Kidney glomerular epithelial cell (primary cell): Measurements from ENCODE around the gene ZNF532.
"Not testable (repeated sequence)": the region's sequence is repeated elsewhere in the genome, so short reads cannot be mapped to it uniquely, and the experiment has no call there.

Experiments used
- DNase-seq: peaks from one replicate; lab custom pipeline; 2025; lab: John Stamatoyannopoulos, UW

Gene ZNF532

DNA sequence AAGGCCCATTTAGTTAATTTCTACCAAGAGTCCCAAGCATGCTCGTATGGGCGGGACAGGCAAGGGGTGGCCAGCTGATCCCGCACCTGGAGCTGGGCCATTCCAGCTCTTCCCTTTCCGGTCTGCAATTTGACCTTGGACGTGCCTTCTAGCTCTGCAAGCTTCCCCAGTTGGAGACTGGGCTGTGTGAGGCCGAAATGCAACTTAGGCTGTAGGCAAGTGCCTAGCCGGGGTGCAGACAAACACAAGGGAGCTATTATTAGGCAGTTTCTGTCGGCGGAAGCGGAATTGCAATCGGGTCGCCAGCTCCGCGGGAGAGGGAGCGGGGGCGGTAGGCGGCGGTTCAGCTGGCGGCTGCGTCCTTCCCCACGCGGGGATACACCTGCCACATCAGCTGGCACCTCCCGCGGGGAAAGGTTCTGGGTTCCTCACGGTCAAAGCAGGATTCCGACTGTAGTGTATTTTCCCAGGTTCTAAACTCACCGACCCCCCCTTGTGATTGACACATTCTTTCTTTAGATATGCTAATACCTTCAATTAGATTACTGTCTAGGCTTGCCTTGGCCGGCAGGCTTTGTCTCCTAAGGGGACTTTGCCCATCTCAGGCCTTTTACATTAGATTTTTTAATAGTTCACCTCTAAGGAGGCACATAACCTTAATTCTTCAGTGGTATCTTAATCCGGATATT, 17.1 kb upstream of the ZNF532 start:
- no peak for DNase-seq

DNA sequence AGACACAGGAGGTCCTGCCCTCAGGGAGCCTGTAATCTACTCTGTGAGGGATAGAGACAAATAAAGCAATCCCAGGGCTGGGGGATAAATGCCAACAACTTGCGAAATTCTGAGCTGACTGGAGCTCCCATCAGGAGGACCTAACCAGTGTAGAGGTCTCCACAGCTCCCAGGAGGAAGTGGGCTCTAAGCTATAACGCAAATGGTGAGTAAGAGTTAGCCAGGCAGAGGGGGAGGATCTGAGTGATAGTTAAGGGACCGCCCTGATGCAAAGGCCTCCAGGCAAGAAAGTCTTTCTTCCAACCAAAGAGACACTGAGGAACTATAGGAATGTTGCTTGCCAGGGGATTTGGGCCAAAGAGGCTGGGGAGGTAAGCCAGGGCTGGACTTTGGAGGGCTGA, 16.0 kb upstream of the ZNF532 start:
- no peak for DNase-seq

DNA sequence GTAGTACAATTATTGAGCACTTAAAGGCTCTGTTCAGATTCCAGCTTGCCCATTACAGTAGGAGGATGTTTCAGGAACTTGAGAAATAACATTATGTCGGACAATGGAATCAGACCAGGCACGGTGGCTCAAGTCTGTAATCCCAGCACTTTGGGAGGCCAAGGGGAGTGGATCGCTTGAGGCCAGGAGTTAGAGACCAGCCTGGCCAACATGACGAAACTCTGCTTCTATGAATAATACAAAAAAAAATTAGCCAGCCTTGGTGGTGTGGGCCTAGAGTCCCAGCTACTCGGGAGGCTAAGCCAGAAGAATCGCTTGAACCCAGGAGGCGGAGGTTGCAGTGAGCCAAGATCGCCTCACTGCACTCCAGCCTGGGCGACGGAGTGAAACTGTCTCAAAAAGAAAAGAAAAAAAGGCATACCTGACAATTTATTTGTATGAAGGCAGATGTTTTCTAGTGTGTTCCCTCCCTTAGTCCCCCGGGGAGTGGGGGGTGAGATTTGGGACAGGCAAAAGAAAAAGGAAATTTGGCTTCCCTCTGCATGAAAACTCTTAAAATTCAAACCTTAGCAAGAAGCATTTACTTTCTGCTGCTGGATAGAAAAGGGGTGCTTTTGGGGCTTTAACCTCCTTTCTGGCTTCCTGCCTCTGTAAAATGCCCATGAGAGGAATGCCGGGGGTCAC, 13.7 kb upstream of the ZNF532 start:
- DNase-seq: no peak

DNA sequence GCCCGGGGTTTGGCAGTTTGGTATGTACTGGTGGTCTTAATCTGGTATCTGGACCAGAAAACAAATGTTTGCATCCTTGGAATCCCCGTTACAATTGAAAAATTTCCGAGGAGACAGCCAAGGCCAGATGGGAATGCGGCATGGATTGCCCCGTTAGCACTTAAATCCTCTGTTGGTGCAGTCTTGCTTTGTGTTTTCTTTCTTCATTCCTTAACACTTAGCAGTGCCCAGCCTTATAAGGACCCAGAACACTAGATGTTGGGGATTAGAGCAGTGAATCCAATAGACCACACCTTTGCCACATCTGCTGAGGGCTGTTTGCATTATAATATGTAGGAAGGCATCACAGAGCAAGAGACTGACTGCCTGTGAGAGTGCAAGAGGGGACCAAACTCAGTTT, 12.8 kb upstream of the ZNF532 start:
- DNase-seq: no peak

DNA sequence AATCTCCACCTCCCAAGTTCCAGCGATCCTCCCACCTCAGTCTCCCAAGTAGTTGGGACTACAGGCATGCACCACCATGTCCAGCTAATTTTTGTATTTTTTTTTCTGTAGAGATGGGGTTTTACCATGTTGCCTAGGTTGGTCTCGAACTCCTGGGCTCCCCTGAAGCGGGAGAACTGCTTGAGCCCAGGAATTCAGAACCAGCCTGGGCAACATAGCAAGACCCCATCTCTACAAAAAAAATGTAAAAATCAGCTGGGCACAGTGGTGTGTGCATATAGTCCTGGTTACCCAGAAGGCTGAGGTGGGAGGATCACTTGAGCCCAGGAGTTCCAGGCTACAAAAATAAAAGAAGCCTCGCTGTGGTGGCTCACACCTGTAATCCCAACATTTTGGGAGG, 12.0 kb upstream of the ZNF532 start:
- no peak for DNase-seq

DNA sequence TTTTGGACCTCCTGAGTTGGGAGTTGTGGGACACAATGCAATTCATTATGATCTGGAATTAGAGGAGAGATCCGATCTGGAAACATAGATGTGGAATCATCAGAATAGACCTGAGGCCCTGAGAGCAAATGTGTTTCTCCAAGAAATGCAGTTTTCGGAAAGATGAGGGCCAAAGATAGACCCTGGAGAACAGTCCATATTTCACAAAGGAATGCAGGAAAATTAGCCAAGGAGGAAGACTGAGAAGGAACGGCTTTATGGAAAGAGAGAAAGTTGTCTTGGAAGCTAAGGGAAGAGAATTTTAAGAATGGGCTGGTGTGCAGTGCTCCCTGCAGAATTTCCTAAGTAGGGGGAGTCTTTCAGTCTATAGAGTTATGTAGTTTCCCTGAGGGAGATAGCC, 11.1 kb upstream of the ZNF532 start:
- no peak for DNase-seq

DNA sequence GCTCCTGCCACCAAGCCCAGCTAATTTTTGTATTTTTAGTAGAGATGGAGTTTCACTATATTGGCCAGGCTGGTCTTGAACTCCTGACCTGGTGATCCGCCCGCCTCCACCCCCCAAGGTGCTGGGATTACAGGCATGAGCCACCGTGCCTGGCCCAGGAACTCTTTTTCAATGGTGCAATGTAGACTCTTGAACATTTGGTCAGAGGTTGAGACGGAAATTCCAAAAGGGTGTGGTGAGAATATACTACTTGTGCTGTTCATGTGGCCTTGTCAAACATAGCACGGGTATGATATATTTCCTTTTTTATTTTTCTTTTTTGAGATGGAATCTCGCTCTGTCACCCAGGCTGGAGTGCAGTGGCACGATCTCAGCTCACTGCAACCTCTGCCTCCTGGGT, 9.2 kb upstream of the ZNF532 start:
- DNase-seq: not testable (repeated sequence)

DNA sequence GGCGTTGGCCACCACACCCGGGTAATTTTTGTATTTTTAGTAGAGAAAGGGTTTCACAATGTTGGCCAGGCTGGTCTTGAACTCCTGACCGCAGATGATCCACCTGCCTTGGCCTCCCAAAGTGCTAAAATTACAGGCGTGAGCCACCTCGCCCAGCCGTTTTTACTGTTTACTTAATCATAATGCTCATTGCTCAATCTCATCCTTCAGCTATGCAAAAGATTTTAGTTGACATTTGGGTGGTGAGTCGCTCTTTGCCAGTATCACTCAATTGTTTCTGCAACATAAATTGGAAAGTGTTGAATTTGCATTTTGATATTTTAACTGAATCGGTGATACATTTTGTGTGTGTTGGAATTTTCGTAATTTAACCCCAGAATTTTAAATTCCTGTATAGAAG, 7.8 kb upstream of the ZNF532 start:
- no peak for DNase-seq

DNA sequence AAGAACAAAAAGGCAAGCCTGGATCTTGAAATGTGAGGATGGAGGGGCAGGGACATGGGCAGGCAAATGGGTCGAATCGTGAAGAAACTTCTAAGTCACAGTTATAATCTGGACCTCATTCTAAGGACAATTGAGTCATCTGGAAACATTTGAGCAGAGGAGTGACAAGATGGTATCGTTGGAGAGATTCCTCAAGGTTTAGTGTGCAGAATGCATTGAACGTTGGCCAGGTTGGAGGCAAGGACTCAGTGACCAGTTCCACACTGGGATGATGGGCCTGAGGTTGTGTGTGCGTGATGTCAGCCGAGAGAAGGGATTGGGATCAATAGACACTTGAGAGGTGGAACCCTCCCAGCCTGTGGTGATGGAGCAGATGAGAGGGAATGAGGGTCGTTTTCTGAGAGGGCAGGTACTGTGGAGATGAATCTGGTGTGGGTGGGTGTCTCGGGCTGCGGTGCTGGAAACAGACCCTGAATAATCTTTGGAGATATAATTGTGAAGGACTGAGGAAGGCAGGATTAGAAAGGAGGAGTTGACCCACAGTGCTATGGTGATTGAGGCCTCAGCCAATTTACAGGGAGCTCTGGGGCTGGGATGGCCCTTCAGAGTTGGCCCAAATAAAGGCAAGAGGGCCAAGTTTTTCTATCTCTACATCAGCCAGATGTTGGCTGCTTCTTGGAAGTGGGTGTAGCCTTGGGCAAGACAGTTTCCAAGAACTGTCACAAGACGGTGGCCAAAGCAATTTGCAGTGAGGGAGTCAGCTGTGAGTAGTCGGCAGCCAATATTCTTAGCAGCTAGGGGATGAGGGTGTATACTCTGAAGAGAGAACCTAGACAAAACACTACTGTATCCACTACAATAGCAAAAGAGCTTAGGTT, 5.8 kb upstream of the ZNF532 start:
- DNase-seq: no peak

DNA sequence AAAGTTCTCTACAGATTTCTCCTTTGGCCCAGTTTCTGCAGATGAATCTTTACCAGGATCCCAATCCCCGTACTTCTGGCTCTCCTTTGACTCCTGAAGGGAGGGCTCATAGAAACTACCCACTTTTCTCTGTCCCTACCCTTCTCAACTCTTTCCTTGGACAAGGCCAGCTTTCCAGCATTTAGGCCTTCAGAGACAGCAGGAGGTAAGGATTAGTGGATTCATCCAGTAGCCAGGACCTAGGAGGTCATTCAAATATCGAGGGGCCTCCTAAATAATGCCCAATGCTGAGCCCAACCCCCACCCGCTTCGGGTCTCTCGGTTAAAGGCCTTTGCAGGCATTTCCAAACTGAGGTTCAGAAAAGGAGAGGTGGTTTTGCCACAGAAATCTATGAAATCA, 4.8 kb upstream of the ZNF532 start:
- no peak for DNase-seq

DNA sequence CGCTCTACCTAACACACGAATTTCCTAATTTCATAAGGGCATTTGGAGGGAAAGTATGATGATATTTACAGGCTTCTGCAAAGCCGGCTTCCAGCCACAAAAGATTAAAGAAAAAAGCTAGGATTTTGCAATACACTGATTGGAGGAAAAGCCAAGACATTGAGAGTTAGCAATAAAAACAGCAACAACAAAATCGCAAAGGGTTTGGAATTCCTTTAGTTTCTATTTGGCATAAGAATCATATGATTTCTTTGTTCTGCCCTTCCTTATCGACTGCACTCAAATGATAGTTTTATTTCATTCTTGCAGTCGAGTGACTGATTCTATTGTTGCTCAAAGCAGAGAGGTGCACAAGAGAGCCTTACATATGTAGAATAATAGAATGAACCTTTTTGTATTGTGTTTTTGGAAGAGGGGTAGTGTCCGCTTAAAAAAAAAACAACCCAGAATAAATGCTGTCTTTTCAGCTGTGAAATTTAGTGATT, 3.9 kb upstream of the ZNF532 start:
- DNase-seq: no peak

DNA sequence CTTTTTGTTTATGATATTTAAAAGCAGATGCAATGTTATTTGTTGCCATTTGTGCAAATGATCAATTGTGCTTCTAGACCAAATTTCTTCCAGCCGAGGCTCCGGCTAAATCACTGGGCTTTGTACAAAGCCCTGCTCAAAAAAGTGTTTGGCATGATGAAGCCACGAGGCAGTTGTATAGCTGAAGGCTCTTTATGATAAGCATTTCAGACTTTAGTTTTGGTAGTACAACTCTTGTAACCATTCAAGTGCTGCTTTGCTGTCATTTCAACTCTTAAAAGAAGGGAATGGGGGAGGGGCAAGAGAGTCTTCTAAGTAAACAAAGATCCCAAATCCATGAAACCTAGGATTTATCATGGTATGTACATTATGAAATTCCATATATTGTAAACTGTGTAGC, 3.3 kb upstream of the ZNF532 start:
- no peak for DNase-seq

DNA sequence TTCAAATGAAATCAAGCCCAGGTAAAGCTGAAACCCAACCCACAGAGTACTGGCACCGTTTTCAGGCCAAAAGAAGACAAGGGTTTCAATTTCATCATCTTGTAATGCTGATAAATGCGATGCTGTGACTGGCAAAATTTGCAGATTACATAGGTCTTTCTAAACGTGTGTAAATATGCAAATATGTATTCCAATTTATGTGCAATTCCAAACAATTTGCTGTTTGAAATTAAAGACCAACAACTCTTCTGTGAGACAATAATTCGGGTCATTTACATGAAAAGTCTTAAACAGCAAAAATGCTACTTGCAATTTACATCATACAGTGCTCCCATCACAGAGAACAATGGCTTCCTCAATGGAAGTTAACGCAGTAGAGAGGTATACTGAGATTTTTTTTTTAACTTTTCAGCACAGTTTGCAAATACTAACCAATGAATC, 2.8 kb upstream of the ZNF532 start:
- DNase-seq: no peak

DNA sequence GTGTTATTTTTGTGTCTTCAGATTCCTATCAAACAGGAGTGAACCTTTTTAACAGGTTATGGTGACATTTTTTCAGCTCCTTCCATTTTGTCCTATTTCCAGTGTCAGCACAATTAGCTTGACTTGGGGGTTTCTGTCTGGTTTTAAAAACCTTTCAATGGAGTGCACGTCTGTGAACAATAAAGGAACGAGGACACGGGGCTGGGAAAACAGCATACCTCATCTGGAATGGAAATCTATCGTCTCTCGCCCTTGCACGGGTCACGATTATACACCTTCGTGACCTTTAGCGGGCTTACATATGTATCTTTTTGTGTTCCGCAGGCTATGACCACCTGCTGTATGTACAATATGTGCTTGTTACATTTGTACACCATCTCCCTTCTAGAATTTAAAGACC, 2.3 kb upstream of the ZNF532 start:
- no peak for DNase-seq

DNA sequence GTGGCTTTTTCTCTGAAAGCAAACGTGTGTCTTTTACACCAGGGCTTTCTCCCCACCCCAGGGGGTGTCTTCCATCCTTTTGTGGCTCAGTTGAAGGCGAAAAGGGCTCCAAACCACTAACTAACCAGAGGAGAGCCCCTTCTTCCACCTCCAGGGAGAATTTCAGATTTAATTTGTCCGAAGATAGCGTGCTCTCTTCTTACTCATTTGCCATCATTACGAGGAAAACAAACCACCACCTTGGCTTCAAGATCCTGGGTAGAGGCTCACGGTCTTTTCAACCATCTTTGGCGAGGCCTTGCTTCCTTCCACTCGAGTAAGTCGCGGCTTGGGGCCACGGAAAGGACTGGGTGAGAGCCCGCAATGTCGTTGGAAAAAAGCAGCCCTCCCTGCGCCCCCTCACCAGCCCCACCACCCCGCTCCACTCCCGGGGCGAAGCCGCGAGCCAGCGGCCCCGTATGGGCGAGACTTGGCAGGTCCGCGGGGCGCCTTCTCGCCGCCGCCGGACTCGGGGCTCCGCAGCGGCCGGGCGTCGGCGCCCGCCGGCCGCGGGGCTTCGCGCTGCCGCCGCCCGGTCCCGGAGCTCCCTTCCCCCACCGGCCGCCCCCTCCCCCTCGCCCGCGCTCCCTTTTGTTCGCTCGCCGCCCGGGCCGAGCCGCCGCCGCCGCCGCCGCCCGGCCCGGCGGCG, 1.7 kb upstream of the ZNF532 start:
- DNase-seq: no peak

DNA sequence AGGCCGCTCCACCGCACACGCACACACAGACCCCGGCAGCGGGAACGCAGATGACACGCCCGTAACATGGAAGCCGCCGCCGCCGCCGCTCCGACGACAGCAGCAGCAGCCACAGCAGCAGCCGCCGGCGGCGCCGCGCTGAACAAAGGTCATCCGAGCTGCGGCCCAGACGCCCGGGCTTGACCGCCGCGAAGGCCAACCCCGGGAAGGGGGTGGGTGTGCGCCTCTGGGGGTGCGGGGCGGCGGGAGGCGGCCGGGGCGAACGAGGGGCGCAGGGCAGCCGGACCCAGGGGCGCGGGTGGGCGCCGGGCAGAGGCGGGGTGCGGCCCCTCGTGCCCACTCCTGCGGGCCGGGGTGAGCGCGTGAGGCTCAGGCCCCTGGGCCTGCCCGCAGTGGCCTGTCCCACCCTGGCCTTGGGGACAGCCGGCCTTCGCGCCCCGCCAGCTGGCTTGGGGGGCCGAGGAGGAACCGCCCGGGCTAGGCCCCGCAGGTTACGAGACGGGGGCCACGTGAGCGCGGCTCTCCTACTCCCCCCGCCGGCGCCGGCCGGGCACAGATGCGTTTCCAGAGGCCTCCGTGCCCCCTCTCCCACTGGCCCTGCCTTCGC, 1.0 kb upstream of the ZNF532 start:
- no peak for DNase-seq

DNA sequence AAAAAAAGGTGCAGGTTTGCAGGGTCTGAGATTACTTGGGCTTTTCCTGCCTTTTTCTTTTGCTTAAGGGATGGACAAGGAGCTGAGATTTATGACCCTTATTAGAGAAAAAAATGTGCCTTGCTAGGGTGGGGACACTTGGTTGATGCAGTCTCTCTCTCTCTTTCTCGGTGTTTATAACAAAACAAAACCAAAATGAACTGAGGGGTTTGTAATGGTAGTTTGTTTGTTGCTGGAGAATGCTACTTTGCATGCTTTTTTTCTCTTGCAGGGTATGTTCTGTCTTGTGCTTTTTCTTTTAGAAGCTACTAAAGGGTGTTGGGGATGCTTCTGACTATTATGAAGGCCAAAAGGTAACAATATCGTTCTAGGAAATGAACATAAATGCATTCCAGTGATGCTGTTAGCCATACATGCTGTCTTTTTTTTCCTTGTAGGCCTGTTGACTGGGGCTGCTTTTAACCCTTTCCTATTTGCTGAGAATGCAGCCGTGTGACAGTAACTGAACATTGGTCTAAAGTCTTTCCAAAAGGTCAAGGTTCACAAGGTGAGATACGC, 435 bp downstream of the ZNF532 start:
- no peak for DNase-seq

DNA sequence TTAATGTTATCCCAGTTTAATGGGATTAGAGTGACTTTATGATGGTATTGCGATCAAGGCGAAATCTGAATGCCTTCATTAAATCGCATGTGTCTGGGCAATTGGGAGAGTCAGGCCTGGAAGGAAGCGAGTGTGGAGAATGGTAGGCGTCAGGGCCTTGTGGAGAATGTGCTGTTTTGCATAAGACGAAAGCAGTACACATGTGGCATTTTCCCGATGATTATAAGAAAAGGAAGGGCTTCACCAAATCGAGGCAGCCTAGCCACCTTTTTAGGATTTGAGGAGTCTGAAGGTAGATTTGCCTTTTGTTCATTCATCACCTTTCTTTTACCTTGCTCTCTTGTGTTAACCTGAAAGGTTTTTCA, 1.0 kb downstream of the ZNF532 start:
- DNase-seq: no peak

DNA sequence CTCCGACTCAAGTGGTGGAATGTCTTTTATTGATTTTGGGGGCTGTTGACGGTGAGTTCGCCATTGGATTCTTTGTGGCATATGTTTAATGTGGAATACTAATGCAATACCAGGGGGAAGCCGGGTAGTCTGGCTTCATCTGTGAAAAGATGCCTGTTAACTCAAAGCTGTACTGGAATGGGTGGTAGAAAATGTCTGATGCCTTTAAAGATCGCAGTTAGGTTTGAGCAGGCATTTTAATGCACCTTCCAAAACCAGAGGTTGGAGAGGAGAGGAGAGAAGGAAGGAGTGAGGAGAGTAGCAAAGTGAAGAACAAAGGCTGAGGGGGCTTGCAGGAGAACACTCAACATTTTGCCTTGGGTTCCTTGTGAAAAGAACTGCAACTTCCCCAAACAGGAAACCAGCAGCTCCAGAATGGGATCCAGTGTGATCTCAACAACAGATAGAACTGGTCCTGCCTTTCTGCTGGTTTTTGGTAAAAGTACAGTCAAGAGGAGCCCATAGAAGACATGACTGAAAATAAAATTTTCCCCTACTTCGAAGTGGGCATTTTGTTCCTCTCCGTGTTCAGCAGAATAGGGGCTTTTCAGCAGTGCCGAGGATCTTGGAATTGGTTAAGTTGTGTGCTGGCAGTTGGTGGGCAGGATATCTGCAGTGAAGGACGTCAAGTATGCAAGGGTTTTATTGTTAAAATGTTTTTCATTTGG, 1.5 kb downstream of the ZNF532 start:
- DNase-seq: no peak

DNA sequence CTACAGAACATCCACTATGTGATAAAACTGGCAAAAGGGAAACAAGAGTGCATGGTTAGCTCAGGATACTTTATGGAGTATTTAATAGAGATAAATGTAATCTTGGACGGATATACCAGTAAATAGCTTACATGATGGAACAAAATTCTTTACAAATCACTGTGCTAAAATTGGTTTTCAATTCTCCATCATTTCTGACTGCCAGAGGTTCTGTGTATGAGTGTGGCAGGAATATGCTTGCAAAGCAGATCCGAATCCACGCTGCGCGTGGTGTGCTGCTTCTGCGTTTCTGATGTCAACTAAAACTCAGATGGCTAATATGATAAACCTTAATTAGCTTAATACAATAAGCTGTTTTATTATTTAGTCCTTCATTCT, 2.1 kb downstream of the ZNF532 start:
- DNase-seq: no peak
